K562 (cell line): Measurements from ENCODE around the gene SEZ6L. TPM values are rescaled to one million over a fixed set of nuclear protein-coding genes. Genes with fewer than 3 reads are reported as not detected.
A peak's percentile ranks its signal among the peaks of the same experiment; 100 is the strongest.

Experiments
- ARID2 ChIP-seq: fragments of 450-650 bp; IDR thresholded peaks from 2 replicates; pipeline ENCODE4 v1.6.1; 2017; ENCODE audit warnings: antibody characterized with exemption, mild to moderate bottlenecking
- ATF7 ChIP-seq: fragments of 450-650 bp; IDR thresholded peaks from 2 replicates; pipeline ENCODE4 v1.7.1; 2014; ENCODE audit warnings: mild to moderate bottlenecking, moderate library complexity
- CC2D1A ChIP-seq: fragments of 450-650 bp; IDR thresholded peaks from 2 replicates; pipeline ENCODE4 v1.6.1; 2017; ENCODE audit warnings: mild to moderate bottlenecking
- GABPA ChIP-seq: fragments of 200-800 bp; sonication (Bioruptor generic); conservative IDR thresholded peaks from 2 replicates; pipeline ENCODE4 v1.6.1; 2016; ENCODE audit warnings: low read depth, missing genetic modification characterization, missing compliant biosample characterization
- GATA2 ChIP-seq: sonication (generic); formaldehyde crosslinking; IDR thresholded peaks from 2 replicates; pipeline ENCODE4 v1.4.0; 2020; ENCODE audit warnings: mild to moderate bottlenecking, missing genetic modification reagents
- MYBL2 ChIP-seq, 2 experiments: fragments of 450-650 bp in 1 of 2; sonication (generic) in 1 of 2; formaldehyde crosslinking in 1 of 2; IDR thresholded peaks; 2 replicates each; pipeline versions ENCODE4 v1.6.1 to v1.8.1; 2017 to 2022; ENCODE audit warnings: borderline replicate concordance in 1 of 2, inconsistent platforms in 1 of 2, low read depth in 1 of 2, mild to moderate bottlenecking in 1 of 2, missing genetic modification reagents in 1 of 2, moderate library complexity in 1 of 2
- RAD21 ChIP-seq, 2 experiments: fragments of 250-450 bp in 1 of 2; fragments of 450-650 bp in 1 of 2; sonication (Bioruptor Pico) in 1 of 2; formaldehyde crosslinking in 1 of 2; IDR thresholded peaks in 1 of 2; conservative IDR thresholded peaks in 1 of 2; 2 replicates each; pipeline versions ENCODE4 v1.4.0 to v1.8.0; 2020 to 2022; ENCODE audit warnings: mild to moderate bottlenecking in 2 of 2, moderate library complexity in 1 of 2
- RB1 ChIP-seq: fragments of 450-650 bp; IDR thresholded peaks from 2 replicates; pipeline ENCODE4 v1.6.1; 2017; ENCODE audit warnings: low read depth, mild to moderate bottlenecking
- RCOR1 ChIP-seq, 2 experiments: IDR thresholded peaks; 2 replicates each; pipeline ENCODE4 v1.6.1; 2012; ENCODE audit warnings: low read depth in 2 of 2, low read length in 2 of 2, borderline replicate concordance in 1 of 2, improper control_type of control experiment in 1 of 2
- TFAM ChIP-seq: fragments of 250-450 bp; sonication (Bioruptor Pico); conservative IDR thresholded peaks from 2 replicates; pipeline ENCODE4 v1.5.0; 2021; ENCODE audit warnings: mild to moderate bottlenecking, moderate library complexity
- ZC3H8 ChIP-seq: fragments of 450-650 bp; IDR thresholded peaks from 2 replicates; pipeline ENCODE4 v1.6.1; 2017
- ZFP36 ChIP-seq: fragments of 150-350 bp; IDR thresholded peaks from 2 replicates; pipeline ENCODE4 v1.6.1; 2018; ENCODE audit warnings: low read length, low read depth; ENCODE audit not compliant: partially characterized antibody
- ZNF347 ChIP-seq: fragments of 450-650 bp; formaldehyde crosslinking; IDR thresholded peaks from 2 replicates; pipeline ENCODE4 v1.4.0; 2020; ENCODE audit warnings: low read depth, mild to moderate bottlenecking, moderate library complexity
- polyA plus RNA-seq, 8 experiments: library from polyadenylated mRNA; depleted of rRNA in 4 of 8; stranded (reverse) in 5 of 8; unstranded in 3 of 8; fragments of >200 nt; fragmentation: Nextera tagmentation in 2 of 8; fragmentation: Illumina TruSeq in 1 of 8; extraction: Ambion mirVana in 2 of 8; extraction: Trizol in 1 of 8; gene quantifications; 2 replicates each; pipeline versions ENCODE4 v1.2.1 to v1.2.3, GENCODE V29; 2011 to 2014; ENCODE audit warnings: inconsistent platforms in 1 of 8, missing spikeins in 1 of 8
- total RNA-seq, 7 experiments: library from RNA; depleted of rRNA in 6 of 7; stranded (reverse); fragments of >200 nt in 6 of 7; fragmentation: Illumina TruSeq in 2 of 7; extraction: Trizol in 2 of 7; gene quantifications; 2 replicates each; pipeline versions ENCODE4 v1.2.1 to v1.2.3, GENCODE V29; 2011 to 2021; ENCODE audit warnings: low replicate concordance in 1 of 7
- TF ChIP-seq, protein P1 (sequence below): fragments of 450-650 bp; formaldehyde crosslinking; IDR thresholded peaks from 2 replicates; pipeline ENCODE4 v1.4.0; 2022; ENCODE audit warnings: mild to moderate bottlenecking, moderate library complexity
- TF ChIP-seq, protein P2 (sequence below): fragments of 200-800 bp; sonication (Bioruptor generic); IDR thresholded peaks from 2 replicates; pipeline ENCODE4 v1.6.1; 2016; ENCODE audit warnings: missing genetic modification characterization, missing compliant biosample characterization
- TF ChIP-seq, protein P3 (sequence below): sonication (generic); formaldehyde crosslinking; IDR thresholded peaks from 2 replicates; pipeline ENCODE4 v1.8.0; 2022; ENCODE audit warnings: missing genetic modification reagents, mild to moderate bottlenecking, moderate library complexity, borderline replicate concordance

Gene SEZ6L
- total and polyA plus RNA-seq, 9 of the 15 experiments (the other 6 are each of a cell fraction or from before 2014, with no cell fraction given), result not detected

DNA sequence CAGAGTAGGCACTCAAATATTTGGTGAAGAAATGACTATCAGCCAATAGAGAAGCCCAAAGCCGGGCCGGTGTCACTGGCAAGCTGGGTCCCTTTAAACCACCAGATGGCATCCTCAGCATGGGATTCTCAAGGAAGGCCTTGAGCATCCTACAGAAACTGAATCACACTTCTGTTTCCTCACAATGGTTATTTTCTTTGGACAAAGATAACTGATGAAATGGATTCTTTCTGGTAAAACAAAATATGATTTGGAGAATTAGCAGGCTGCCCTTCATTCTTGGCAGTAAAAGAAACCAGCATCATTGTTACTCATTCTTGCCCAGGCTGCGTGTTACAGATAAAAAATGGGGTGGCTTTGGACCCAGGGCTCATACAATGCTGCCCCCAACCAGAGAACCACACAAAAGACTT is 229.5 kb downstream of the SEZ6L start (continued):
- TF ChIP-seq, protein P1, sequence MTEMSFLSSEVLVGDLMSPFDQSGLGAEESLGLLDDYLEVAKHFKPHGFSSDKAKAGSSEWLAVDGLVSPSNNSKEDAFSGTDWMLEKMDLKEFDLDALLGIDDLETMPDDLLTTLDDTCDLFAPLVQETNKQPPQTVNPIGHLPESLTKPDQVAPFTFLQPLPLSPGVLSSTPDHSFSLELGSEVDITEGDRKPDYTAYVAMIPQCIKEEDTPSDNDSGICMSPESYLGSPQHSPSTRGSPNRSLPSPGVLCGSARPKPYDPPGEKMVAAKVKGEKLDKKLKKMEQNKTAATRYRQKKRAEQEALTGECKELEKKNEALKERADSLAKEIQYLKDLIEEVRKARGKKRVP (CRISPR knock-in tag), result no peak
- TF ChIP-seq ZNF347 (CRISPR knock-in tag) (no peak), MYBL2 (IDR thresholded peaks at IDR 0.05; ENCODE audit: low read depth) (no peak), MYBL2 (CRISPR knock-in tag; IDR thresholded peaks at IDR 0.05; ENCODE audit: borderline replicate concordance) (no peak), CC2D1A (0 out of 2 replicates have a peak, but pooled peaks have one; percentile 29), GABPA (tag) (no peak), ARID2 (peak; percentile 50; the same call in 1 of the 2 replicates), RAD21 (CRISPR knock-in tag; conservative IDR thresholded peaks at IDR 0.05 in 1 of 2, IDR thresholded peaks at IDR 0.05 in 1 of 2) (peak; percentile 80 to 94), RCOR1 (IDR thresholded peaks at IDR 0.05; ENCODE audit: borderline replicate concordance in 1 of 2, low read depth in 2 of 2, low read length in 2 of 2) (peak in 1 of 2 experiments; percentile 58; a peak in 2 of 4 replicates), ZFP36 (peak; percentile 12), ZC3H8 (no peak), GATA2 (CRISPR knock-in tag) (no peak), TFAM (no peak), ATF7 (no peak), RB1 (0 out of 2 replicates have a peak, but pooled peaks have one; percentile 24)
- TF ChIP-seq, protein P2, sequence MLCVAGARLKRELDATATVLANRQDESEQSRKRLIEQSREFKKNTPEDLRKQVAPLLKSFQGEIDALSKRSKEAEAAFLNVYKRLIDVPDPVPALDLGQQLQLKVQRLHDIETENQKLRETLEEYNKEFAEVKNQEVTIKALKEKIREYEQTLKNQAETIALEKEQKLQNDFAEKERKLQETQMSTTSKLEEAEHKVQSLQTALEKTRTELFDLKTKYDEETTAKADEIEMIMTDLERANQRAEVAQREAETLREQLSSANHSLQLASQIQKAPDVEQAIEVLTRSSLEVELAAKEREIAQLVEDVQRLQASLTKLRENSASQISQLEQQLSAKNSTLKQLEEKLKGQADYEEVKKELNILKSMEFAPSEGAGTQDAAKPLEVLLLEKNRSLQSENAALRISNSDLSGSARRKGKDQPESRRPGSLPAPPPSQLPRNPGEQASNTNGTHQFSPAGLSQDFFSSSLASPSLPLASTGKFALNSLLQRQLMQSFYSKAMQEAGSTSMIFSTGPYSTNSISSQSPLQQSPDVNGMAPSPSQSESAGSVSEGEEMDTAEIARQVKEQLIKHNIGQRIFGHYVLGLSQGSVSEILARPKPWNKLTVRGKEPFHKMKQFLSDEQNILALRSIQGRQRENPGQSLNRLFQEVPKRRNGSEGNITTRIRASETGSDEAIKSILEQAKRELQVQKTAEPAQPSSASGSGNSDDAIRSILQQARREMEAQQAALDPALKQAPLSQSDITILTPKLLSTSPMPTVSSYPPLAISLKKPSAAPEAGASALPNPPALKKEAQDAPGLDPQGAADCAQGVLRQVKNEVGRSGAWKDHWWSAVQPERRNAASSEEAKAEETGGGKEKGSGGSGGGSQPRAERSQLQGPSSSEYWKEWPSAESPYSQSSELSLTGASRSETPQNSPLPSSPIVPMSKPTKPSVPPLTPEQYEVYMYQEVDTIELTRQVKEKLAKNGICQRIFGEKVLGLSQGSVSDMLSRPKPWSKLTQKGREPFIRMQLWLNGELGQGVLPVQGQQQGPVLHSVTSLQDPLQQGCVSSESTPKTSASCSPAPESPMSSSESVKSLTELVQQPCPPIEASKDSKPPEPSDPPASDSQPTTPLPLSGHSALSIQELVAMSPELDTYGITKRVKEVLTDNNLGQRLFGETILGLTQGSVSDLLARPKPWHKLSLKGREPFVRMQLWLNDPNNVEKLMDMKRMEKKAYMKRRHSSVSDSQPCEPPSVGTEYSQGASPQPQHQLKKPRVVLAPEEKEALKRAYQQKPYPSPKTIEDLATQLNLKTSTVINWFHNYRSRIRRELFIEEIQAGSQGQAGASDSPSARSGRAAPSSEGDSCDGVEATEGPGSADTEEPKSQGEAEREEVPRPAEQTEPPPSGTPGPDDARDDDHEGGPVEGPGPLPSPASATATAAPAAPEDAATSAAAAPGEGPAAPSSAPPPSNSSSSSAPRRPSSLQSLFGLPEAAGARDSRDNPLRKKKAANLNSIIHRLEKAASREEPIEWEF (CRISPR knock-in tag), result no peak
- TF ChIP-seq, protein P3, sequence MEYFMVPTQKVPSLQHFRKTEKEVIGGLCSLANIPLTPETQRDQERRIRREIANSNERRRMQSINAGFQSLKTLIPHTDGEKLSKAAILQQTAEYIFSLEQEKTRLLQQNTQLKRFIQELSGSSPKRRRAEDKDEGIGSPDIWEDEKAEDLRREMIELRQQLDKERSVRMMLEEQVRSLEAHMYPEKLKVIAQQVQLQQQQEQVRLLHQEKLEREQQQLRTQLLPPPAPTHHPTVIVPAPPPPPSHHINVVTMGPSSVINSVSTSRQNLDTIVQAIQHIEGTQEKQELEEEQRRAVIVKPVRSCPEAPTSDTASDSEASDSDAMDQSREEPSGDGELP (CRISPR knock-in tag), result no peak
